Left ventricle myocardium inferior (tissue), 1 donor: ENCODE results near the gene PIH1D1. TPM values are rescaled to one million over a fixed set of nuclear protein-coding genes. Genes with fewer than 3 reads are reported as not detected.

ENCODE experiments used
- DNase-seq: peaks from one replicate; pipeline ENCODE4 v3.0.0-alpha.2; 2020
- H3K27ac ChIP-seq: fragments of 200-600 bp; replicated peaks from 2 replicates; pipeline ENCODE4 v1.8.0; 2021
- H3K27me3 ChIP-seq: fragments of 200-600 bp; 2 replicates; pipeline ENCODE4 v1.8.0; 2021; ENCODE audit warnings: low read depth
- H3K36me3 ChIP-seq: fragments of 200-600 bp; 2 replicates; pipeline ENCODE4 v1.8.0; 2021
- H3K4me1 ChIP-seq: fragments of 200-600 bp; 2 replicates; pipeline ENCODE4 v1.8.0; 2021
- H3K4me3 ChIP-seq: fragments of 200-600 bp; 2 replicates; pipeline ENCODE4 v1.8.0; 2021; ENCODE audit warnings: mild to moderate bottlenecking, moderate library complexity
- H3K9me3 ChIP-seq: fragments of 200-600 bp; replicated peaks from 2 replicates; pipeline ENCODE4 v1.8.0; 2021
- intact Hi-C: fragments of 100-400 bp; cut with micrococcal nuclease; formaldehyde crosslinking; loops from one replicate; pipeline ENCODE4 v1.11.0; 2022
- total RNA-seq: library from RNA; stranded (reverse); fragmentation: NEBNext Ultra II Directional; extraction: Animal tissue kit (Norgen Biotek cat#: 25700); gene quantifications from one replicate; pipeline ENCODE4 v1.2.1, GENCODE V29; 2021
- TF ChIP-seq, protein P1 (sequence below): fragments of 200-600 bp; IDR thresholded peaks from 2 replicates; pipeline ENCODE4 v1.8.0; 2021; ENCODE audit warnings: antibody characterized with exemption, mild to moderate bottlenecking, borderline replicate concordance
- donor health status: DM: no; HTN: yes; CAD: no; lungs with severe emphysema.

PIH1D1 gene
- total RNA-seq, 1 donor from 2014 or later: 24.7 TPM

DNA sequence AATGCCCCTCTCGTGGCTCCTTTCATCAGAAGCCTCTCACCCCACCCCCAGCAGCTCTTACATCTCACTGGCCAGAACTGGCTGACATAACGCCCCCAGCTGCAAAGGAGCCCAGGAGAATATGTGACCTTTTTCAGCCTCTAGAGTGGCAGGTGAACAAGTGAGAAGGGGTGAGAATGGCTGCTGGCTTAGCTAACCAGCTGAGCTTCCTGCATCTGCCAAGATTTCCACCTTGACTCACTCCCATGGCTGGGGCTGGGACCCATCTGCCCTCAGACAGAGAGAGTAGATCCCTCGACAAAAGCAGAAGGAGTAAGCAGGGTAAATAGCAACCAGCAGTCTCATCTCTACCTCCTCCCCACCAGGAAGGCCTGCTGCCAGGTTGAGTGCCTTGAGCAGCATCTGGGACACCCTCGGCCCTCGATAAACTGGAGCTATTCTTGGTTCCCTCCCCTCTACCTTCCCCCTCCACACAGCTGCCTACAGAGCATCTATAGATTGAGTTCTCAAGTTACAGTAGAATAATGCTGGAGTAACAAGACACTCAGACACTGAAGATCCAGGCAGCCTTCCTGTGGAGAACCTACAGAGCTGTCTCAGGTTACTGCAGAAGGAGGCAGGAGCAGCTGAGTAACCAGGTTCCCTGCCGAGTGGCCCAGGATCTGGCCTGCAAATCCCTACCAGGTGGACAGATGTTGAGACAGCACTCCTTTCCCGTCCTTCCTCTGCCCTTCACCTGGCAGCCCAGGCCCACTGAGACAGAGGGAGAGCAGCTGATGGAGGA lies 48.0 kb downstream of the PIH1D1 start:
- Histone ChIP-seq H3K27ac (no peak overlapping the region), H3K9me3 (no peaks in the 10 kb centered on the region), H3K36me3 (no peaks in the 10 kb centered on the region), H3K4me1 (no peaks in the 10 kb centered on the region), H3K4me3 (no peak overlapping the region), H3K27me3 (peaks cover 30% of the 10 kb centered on the region)
- DNase-seq: no peak
- TF ChIP-seq, protein P1, sequence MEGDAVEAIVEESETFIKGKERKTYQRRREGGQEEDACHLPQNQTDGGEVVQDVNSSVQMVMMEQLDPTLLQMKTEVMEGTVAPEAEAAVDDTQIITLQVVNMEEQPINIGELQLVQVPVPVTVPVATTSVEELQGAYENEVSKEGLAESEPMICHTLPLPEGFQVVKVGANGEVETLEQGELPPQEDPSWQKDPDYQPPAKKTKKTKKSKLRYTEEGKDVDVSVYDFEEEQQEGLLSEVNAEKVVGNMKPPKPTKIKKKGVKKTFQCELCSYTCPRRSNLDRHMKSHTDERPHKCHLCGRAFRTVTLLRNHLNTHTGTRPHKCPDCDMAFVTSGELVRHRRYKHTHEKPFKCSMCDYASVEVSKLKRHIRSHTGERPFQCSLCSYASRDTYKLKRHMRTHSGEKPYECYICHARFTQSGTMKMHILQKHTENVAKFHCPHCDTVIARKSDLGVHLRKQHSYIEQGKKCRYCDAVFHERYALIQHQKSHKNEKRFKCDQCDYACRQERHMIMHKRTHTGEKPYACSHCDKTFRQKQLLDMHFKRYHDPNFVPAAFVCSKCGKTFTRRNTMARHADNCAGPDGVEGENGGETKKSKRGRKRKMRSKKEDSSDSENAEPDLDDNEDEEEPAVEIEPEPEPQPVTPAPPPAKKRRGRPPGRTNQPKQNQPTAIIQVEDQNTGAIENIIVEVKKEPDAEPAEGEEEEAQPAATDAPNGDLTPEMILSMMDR: no peak
- intact Hi-C loops: no loop called here

- DNase-seq: no peak
- intact Hi-C loops: no loop called here
- Histone ChIP-seq H3K9me3 (no peaks in the 10 kb centered on the region), H3K27ac (no peak overlapping the region), H3K4me3 (no peak overlapping the region), H3K4me1 (no peaks in the 10 kb centered on the region), H3K36me3 (no peaks in the 10 kb centered on the region), H3K27me3 (peaks cover 42% of the 10 kb centered on the region)
- TF ChIP-seq, protein P1: no peak
These were observed 51.6 kb downstream of the PIH1D1 start for GRCh38 chr19:49400029-49400428.

GRCh38 chr19:49398931-49399330 lies 52.7 kb downstream of the PIH1D1 start:
- Histone ChIP-seq H3K27ac (no peak overlapping the region), H3K4me3 (no peak overlapping the region), H3K27me3 (peaks cover 53% of the 10 kb centered on the region), H3K9me3 (no peaks in the 10 kb centered on the region), H3K36me3 (no peaks in the 10 kb centered on the region), H3K4me1 (no peaks in the 10 kb centered on the region)
- TF ChIP-seq, protein P1: no peak
- intact Hi-C loops: loop anchor here (10.0 kb wide), 1 partner anchor 46 kb away; the partner anchor contains the start of gene SLC17A7
- no peak for DNase-seq

- H3K9me3 ChIP-seq: no peaks in the 10 kb centered on the region
- intact Hi-C loops: loop anchor here (10.0 kb wide), 1 partner anchor 47 kb away; the partner anchor contains the start of gene SLC17A7
- no peak overlapping the region for H3K4me3 ChIP-seq
- no peaks in the 10 kb centered on the region for H3K4me1 ChIP-seq
- no peak for DNase-seq
- peaks cover 60% of the 10 kb centered on the region for H3K27me3 ChIP-seq
- no peaks in the 10 kb centered on the region for H3K36me3 ChIP-seq
- TF ChIP-seq, protein P1: no peak
- H3K27ac ChIP-seq: no peak overlapping the region
These were observed 53.5 kb downstream of the PIH1D1 start for GRCh38 chr19:49398001-49398615.

- no peak overlapping the region for H3K27ac ChIP-seq
- TF ChIP-seq, protein P1: no peak
- H3K4me3 ChIP-seq: no peak overlapping the region
- no peaks in the 10 kb centered on the region for H3K36me3 ChIP-seq
- peaks cover 72% of the 10 kb centered on the region for H3K27me3 ChIP-seq
- no peaks in the 10 kb centered on the region for H3K9me3 ChIP-seq
- no peak for DNase-seq
- no peaks in the 10 kb centered on the region for H3K4me1 ChIP-seq
- intact Hi-C loops: loop anchor here (10.0 kb wide), 1 partner anchor 48 kb away; the partner anchor contains the start of gene SLC17A7
These were observed 54.7 kb downstream of the PIH1D1 start for GRCh38 chr19:49396738-49397505.
